GM20431 (cell line): ENCODE results near the gene LHB.

Experiments
- in situ Hi-C: fragments of 300-500 bp; cut with MseI, MboI; formaldehyde crosslinking; loops from one replicate; pipeline ENCODE4 v1.15.0; 2020; ENCODE audit warnings: low sequenced_read_pairs; ENCODE audit not compliant: unreplicated experiment

Gene LHB

DNA sequence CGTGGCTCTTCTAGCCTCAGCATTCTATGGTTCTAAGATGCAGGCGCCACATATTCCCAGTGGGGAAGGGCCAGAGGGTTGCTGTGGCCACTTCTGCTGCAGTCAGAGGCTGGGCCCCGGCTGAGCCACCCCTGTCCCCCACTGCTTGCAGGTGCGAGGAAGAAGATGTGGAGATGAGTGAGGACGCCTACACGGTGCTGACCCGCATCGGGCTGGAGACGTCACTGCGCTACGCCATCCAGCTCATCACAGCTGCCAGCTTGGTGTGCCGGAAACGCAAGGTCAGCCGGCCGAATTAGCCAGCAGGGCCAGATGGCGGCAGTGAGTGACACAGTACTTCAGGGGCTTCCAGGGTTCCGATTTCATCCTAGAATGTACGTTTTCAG, 2.0 kb downstream of the LHB start:
- in situ Hi-C loops = no loop called here

DNA sequence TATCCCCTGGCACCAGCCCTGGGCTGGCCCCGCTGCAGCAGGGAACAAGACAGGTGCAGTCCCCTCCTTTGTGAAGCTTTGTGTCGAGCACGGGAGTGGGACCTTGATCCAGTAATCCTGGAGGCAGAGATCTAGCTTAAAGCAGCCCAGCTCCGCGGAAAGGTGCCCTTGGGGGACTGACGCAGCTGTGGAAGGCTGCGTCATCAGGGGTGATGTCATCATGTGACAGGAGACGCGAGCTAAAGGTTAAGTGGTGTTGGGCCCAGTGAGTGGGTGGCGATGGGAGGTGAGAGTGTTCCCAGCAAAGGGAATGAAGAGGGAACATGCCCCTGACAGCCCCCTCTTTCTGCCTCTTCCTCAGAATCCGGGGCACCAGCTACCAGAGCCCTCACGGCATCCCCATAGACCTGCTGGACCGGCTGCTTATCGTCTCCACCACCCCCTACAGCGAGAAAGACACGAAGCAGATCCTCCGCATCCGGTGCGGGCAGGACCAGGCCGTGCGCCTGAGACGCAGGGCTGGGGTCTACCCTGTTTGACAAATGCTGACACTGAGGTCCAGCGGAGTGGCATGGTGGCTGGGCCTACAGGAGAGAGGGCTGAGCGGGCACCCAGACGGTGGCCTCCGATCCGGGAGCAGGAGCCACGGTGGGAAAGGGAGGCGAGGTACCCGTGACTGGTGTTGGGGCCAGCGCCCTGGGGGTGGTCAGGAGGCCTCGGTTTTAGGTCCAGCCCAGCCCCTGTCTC, 2.6 kb downstream of the LHB start:
- in situ Hi-C loops = no loop called here

DNA sequence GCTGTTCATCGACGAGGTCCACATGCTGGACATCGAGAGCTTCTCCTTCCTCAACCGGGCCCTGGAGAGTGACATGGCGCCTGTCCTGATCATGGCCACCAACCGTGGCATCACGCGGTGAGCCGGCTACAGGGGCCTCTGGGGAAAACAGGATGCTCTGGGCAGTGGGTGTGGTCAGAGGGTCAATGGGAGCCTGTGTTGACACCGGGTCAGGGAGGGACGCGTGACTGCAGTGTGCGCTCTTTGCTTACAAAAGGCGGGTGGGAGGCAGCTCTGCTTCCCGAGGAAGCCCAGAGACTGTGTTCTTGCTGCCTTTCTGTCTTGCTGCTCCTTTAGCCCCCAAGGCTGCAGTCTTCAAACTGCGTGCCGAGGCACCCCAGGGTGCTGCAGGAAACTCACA, 5.7 kb downstream of the LHB start:
- in situ Hi-C loops = no loop called here

DNA sequence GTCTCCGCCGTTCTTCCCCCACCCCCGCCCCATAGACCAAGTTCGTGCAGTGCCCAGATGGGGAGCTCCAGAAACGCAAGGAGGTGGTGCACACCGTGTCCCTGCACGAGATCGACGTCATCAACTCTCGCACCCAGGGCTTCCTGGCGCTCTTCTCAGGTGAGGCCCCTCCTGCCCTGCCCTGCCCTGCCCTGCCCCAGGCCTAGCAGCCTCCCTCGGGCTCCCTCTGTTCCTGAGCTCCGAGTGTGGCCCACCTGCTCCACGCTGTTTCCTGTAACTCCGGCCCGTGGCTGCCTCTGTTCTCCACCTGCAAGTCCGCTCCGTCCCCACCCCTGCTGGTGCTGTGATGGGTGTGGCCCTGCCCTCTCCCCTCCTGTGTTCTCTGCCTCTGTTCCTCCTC, 6.4 kb downstream of the LHB start:
- in situ Hi-C loops = no loop called here

GRCh38 chr19:49009828-49010227, 7.1 kb downstream of the LHB start:
- in situ Hi-C loops = no loop called here

DNA sequence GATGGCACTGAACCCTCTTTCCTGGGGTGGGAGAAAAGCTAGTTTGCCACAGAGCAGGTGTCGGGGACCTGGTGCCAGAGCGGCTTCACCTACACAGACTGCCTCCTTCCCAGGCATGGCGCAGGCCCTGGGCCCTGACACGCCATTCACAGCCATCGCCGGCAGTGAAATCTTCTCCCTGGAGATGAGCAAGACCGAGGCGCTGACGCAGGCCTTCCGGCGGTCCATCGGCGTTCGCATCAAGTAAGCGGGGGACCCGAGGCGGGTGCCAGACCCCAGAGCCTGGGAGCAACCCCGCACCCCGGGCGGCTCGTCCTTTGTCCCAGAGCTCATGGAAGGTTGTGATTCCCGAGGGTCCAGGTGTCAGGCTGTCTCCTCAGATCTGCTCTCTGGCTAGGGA, 10.0 kb downstream of the LHB start:
- in situ Hi-C loops = no loop called here

- in situ Hi-C loops = no loop called here
Measured at GRCh38 chr19:49004964-49005614, 11.8 kb downstream of the LHB start.

DNA sequence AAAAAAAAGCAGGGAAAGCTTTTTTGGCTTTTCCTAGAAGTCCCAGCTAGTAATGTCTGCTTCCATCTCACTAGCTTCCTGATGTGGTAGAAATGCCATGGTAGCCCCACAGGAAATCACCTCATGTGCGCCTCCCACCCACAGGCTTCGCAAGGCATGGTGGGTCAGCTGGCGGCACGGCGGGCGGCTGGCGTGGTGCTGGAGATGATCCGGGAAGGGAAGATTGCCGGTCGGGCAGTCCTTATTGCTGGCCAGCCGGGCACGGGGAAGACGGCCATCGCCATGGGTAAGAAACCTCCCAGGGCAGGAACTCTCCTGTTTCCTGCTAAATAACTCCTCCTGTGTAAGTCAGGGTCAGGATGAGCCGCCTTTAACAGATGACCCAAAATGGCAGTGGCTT, 12.8 kb downstream of the LHB start:
- in situ Hi-C loops = no loop called here

DNA sequence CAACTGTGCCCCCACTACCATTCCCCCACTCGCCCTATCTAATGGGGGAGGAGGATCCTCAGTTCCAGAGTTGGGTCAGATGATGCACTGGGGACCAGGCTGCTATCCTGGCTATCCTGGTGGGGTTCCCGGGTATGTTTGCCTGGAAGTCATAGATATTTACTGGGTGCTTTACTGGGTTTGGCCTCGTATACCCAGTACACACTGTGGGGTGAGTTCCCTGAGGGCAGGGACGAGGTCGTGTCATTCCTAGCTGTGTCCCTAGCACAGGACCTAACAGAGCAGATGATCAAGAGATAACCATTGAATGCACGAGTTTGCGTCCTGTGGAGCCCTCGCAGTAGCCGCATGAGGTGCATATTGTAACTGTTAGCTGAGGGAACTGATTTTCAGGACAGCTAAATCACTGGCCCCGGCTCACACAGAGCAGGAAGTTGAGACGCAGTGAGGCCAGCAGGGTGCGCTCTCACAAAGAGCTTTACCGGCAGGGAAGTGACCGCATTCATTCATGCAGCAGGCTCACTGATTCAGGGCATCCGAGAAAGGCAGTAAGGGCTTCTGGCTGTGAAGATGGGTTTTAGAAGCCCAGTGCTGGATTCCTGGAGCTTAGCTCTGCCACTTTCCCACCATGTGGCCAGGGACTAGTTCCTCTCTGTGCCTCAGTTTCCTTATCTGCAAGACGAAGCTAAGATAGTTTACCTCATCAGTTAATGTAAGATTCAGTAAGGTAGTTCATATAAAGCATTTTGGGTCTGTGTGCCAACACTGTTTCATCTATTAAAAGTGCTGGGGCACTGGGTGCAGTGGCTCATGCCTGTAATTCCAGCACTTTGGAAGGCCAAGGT, 17.2 kb downstream of the LHB start:
- in situ Hi-C loops = no loop called here

- in situ Hi-C loops = no loop called here
Measured at GRCh38 chr19:48997972-48998371, 18.9 kb downstream of the LHB start.

DNA sequence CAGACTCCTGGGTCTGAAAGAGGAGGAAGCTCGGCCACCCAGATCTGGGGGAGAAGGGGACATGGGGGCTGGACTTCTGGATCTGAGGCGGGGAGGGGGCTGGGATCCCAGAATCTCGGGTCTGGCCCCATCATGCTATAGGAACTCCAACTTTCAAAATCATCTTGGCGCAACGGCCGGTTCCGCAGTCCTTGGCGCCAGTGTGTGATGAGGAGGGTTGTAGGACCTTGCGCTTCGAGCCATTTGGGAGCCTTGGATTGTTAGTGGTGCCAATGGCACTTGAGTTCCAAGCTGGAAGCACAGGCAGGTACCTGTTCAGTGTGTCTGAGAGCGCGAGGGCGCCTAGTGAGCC, 22.9 kb downstream of the LHB start:
- in situ Hi-C loops = no loop called here

DNA sequence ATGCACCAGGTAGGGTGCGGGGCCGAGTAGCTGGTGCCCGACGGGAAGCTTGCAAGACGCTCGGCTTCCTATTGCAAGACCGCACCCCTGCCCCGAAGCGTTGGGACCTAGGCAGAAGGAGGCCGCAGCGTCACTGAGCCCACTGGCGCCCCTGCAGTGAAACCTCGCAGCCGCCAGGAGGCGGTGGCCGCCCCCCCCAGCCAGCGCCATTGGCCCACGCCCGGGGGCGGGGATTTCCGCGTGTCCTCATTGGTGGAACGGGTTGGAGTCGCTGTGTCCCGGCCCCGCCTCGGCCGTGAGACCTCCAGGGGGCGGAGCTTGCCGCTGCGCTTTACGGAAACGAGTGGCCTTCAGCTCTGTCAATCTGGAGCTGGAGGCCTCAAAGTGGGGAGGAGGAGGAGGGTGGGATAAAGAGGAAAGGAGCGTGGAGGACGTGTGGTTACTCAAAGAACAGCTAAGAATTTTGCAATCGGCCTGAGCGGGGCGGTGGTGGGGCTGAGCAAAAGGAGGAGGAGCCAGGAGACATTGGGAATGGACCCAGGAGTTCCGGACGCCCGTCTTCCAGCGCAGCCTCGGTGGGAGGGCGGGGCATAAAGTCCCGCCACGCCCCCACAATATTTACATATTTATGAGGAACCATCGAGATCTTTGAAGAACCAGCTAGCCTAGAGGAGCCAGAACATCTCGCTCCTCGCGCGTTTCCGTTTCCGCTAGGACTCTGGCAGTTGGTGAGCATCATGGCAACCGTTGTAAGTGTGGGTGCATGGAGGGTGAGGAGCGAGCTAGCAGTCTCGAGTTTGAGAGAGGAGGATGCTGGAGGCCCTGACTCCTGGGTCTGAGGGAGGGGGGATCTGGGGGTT, 23.5 kb downstream of the LHB start, which contains the start of the genes GYS1 and RUVBL2:
TSS of gene GYS1 (minus strand) at position 135 of the 860 bp plus-strand sequence. CDS start 197 bp downstream, outside the sequence.
TSS of gene RUVBL2 (plus strand) at position 713 of the 860 bp plus-strand sequence. CDS start at position 738, 25 bp downstream.
- in situ Hi-C loops = no loop called here

- in situ Hi-C loops = no loop called here
Measured at GRCh38 chr19:48992581-48993174, 24.2 kb downstream of the LHB start.

DNA sequence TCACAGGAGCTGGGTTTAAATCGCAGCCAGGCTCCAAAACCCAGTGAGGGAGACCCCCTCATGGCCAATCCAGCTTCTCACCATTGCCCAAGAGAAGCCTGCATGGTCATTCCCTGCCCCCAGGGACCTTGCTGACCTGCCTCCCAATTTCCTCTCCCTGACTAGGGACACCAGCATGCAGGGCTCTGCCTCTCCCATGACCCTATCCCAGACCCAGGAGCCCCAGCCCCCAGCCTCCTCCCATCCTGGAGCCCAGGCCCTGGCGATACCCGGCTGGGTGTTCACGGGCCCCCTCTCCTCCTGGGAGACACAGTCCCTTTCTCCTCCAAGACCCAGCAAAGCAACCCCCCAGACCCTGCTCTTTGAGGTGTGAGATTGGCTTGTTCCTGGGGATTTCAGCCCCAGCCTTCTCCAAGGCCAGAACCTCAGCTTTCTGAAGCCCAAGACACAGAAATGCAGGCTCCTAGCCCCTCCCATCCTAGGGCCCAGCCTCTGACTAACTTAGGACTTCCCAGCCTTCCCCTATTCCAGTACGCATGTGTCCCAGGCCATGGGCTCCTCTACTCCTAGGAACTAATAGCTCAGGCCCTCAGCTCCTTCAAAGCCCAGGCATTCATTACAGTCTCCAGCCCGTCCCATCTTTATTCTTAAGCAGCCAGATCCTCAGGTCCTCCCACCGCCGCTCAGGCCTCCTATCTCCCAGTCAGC, 24.9 kb downstream of the LHB start:
- in situ Hi-C loops = no loop called here

GRCh38 chr19:48991011-48991609, 25.8 kb downstream of the LHB start:
- in situ Hi-C loops = no loop called here

GRCh38 chr19:48990400-48990799, 26.5 kb downstream of the LHB start:
- in situ Hi-C loops = no loop called here

DNA sequence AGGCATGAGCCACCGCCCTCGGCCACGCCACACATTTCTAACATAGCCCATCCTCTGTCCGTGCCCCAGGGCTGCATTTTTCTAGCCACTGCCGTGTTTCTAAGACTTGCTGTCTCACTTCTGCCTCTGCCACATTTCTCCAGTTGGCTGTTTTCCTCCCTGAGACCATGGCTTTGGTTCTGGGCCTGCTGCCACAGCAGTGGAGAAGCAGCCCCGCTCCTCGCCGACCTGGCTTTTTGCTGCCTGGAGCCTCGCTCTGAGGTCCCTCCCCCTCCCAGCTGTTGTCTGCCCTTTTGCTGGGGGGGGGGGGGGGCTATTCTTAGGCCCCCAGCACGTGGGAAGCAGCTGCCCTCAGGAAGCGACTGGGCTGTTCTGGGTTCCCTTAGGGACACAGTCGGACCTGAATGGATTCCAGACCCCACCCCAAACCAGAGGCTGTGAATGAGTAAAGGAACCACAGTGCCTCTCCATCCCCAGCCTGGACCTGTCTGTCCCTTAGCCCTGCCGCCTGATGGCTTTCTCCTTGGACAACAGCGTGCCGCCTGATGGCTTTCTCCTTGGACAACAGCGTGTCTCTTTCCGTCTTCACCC, 27.1 kb downstream of the LHB start:
- in situ Hi-C loops = no loop called here

DNA sequence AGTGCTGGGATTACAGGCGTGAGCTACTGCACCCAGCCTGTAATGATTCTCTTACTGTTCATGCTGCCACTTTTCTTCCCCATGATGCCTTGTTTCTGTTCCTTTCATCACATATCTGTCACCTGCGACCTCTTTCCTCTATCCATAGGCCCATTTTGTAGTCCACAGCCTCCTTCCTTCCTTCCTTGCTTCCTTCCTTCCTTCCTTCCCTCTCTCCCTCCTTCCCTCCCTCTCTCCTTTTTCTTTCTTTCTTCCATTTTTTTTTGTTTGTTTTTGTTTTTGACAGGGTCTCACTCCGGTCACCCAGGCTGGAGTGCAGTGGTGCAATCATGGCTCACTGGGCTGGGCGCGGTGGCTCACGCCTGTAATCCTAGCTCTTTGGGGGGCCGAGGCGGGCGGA, 28.0 kb downstream of the LHB start:
- in situ Hi-C loops = no loop called here
